HEK293 (cell line): ENCODE results near the gene DUS3L.

ENCODE experiments used
- CTCF ChIP-seq: fragments of 450-650 bp; formaldehyde crosslinking; IDR thresholded peaks from 2 replicates; pipeline ENCODE4 v1.5.1; 2016; ENCODE audit warnings: missing biosample characterization, missing genetic modification characterization
- SCRT2 ChIP-seq: fragments of 450-650 bp; formaldehyde crosslinking; IDR thresholded peaks from 2 replicates; pipeline ENCODE4 v1.5.1; 2016; ENCODE audit warnings: missing biosample characterization, missing genetic modification characterization
- SETDB1 ChIP-seq: IDR thresholded peaks from one replicate; pipeline ENCODE4 v1.6.1; 2017; ENCODE audit warnings: mild to moderate bottlenecking, low read length, moderate library complexity, mixed read lengths; ENCODE audit not compliant: insufficient read length
- ZBTB11 ChIP-seq: fragments of 450-650 bp; formaldehyde crosslinking; conservative IDR thresholded peaks from 2 replicates; pipeline ENCODE4 v1.5.1; 2016; ENCODE audit warnings: low read depth, missing biosample characterization, missing genetic modification characterization
- ZBTB20 ChIP-seq: fragments of 450-650 bp; formaldehyde crosslinking; IDR thresholded peaks from 2 replicates; pipeline ENCODE4 v1.5.1; 2016; ENCODE audit warnings: missing biosample characterization, missing genetic modification characterization
- ZBTB21 ChIP-seq: fragments of 450-650 bp; formaldehyde crosslinking; IDR thresholded peaks from 2 replicates; pipeline ENCODE4 v1.5.1; 2017; ENCODE audit warnings: missing biosample characterization, missing genetic modification characterization
- ZBTB7A ChIP-seq: fragments of 450-650 bp; formaldehyde crosslinking; IDR thresholded peaks from 2 replicates; pipeline ENCODE4 v1.5.1; 2016; ENCODE audit warnings: low read depth, missing biosample characterization, missing genetic modification characterization
- ZBTB8A ChIP-seq: fragments of 450-650 bp; formaldehyde crosslinking; IDR thresholded peaks from 2 replicates; pipeline ENCODE4 v1.5.1; 2016; ENCODE audit warnings: missing biosample characterization, missing genetic modification characterization
- ZNF133 ChIP-seq: fragments of 450-650 bp; formaldehyde crosslinking; IDR thresholded peaks from 2 replicates; pipeline ENCODE4 v1.5.1; 2016; ENCODE audit warnings: missing biosample characterization, missing genetic modification characterization
- ZNF138 ChIP-seq: fragments of 450-650 bp; formaldehyde crosslinking; IDR thresholded peaks from 2 replicates; pipeline ENCODE4 v1.5.1; 2016; ENCODE audit warnings: missing biosample characterization, missing genetic modification characterization, borderline replicate concordance
- ZNF184 ChIP-seq: fragments of 450-650 bp; IDR thresholded peaks from 2 replicates; pipeline ENCODE4 v1.5.1; 2018; ENCODE audit warnings: missing biosample characterization, mild to moderate bottlenecking, missing genetic modification characterization
- ZNF202 ChIP-seq: fragments of 450-650 bp; formaldehyde crosslinking; IDR thresholded peaks from 2 replicates; pipeline ENCODE4 v1.5.1; 2016; ENCODE audit warnings: missing biosample characterization, missing genetic modification characterization, borderline replicate concordance
- ZNF211 ChIP-seq: fragments of 450-650 bp; formaldehyde crosslinking; IDR thresholded peaks from 2 replicates; pipeline ENCODE4 v1.5.1; 2016; ENCODE audit warnings: low read depth, missing biosample characterization, missing genetic modification characterization
- ZNF335 ChIP-seq: fragments of 450-650 bp; formaldehyde crosslinking; conservative IDR thresholded peaks from 2 replicates; pipeline ENCODE4 v1.5.1; 2016; ENCODE audit warnings: missing biosample characterization, missing genetic modification characterization
- ZNF416 ChIP-seq: fragments of 450-650 bp; formaldehyde crosslinking; IDR thresholded peaks from 2 replicates; pipeline ENCODE4 v1.5.1; 2016; ENCODE audit warnings: missing biosample characterization, missing genetic modification characterization
- ZNF571 ChIP-seq: fragments of 450-650 bp; formaldehyde crosslinking; IDR thresholded peaks from 2 replicates; pipeline ENCODE4 v1.5.0; 2017; ENCODE audit warnings: missing biosample characterization, missing genetic modification characterization
- ZNF596 ChIP-seq: fragments of 450-650 bp; IDR thresholded peaks from 2 replicates; pipeline ENCODE4 v1.5.0; 2018; ENCODE audit warnings: missing biosample characterization, mild to moderate bottlenecking, missing genetic modification characterization, moderate library complexity
- ZNF621 ChIP-seq: fragments of 450-650 bp; formaldehyde crosslinking; IDR thresholded peaks from 2 replicates; pipeline ENCODE4 v1.5.1; 2017; ENCODE audit warnings: missing biosample characterization, missing genetic modification characterization
- ZNF626 ChIP-seq: fragments of 450-650 bp; sonication (Bioruptor Pico); formaldehyde crosslinking; IDR thresholded peaks from 2 replicates; pipeline ENCODE4 v1.5.1; 2018; ENCODE audit warnings: missing biosample characterization, missing genetic modification characterization, inconsistent platforms
- ZNF837 ChIP-seq: fragments of 450-650 bp; formaldehyde crosslinking; IDR thresholded peaks from 2 replicates; pipeline ENCODE4 v1.5.1; 2016; ENCODE audit warnings: missing biosample characterization, missing genetic modification characterization
- ZSCAN23 ChIP-seq: fragments of 450-650 bp; formaldehyde crosslinking; IDR thresholded peaks from 2 replicates; pipeline ENCODE4 v1.5.1; 2016; ENCODE audit warnings: missing biosample characterization, missing genetic modification characterization
- TF ChIP-seq, protein P1 (sequence below): fragments of 450-650 bp; formaldehyde crosslinking; IDR thresholded peaks from 2 replicates; pipeline ENCODE4 v1.5.1; 2017; ENCODE audit warnings: missing biosample characterization, missing genetic modification characterization
- TF ChIP-seq, protein P2 (sequence below): fragments of 450-650 bp; formaldehyde crosslinking; IDR thresholded peaks from 2 replicates; pipeline ENCODE4 v1.5.1; 2017; ENCODE audit warnings: missing biosample characterization, mild to moderate bottlenecking, missing genetic modification characterization, moderate library complexity
- TF ChIP-seq, protein P3 (sequence below): fragments of 450-650 bp; IDR thresholded peaks from 2 replicates; pipeline ENCODE4 v1.5.1; 2018; ENCODE audit warnings: missing biosample characterization, mild to moderate bottlenecking, missing genetic modification characterization
- TF ChIP-seq, protein P4 (sequence below): fragments of 450-650 bp; formaldehyde crosslinking; IDR thresholded peaks from 2 replicates; pipeline ENCODE4 v1.5.1; 2016; ENCODE audit warnings: missing biosample characterization, missing genetic modification characterization

The DUS3L gene

DNA sequence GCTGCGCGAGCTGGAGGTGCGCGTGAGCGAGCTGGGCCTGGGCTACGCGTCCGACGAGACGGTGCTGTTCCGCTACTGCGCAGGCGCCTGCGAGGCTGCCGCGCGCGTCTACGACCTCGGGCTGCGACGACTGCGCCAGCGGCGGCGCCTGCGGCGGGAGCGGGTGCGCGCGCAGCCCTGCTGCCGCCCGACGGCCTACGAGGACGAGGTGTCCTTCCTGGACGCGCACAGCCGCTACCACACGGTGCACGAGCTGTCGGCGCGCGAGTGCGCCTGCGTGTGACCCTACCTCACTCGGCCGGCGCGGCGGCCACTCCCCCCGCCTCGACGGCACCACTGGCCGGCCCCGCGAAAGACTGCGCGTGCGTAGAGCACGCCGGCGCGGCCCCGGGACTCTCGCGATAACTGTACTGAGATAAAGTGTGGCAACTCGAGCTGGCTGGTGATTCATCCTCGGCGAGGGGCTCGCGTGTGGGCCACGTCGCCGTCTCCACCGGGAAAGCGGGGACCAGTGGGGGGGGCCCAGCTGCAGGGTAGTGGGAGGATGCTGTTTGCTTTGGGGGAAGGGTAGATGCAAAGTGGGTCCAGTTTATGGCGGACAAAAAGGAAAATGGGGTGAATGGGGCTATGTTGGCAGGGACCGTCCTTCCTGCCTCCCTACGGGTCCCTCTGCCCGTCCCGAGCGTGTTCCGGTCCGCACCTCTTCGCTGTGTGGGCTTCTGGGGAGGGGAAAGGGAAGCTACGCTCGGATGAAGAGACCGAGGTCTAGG, 37.1 kb upstream of the DUS3L start (continued):
- TF ChIP-seq ZBTB11 (tag by site-specific recombination) (peak; percentile 67), ZSCAN23 (tag by site-specific recombination) (peak; percentile 73; the same call in 1 of the 2 replicates), SETDB1 (peak; percentile 35), SCRT2 (tag by site-specific recombination) (no peak), ZBTB7A (tag by site-specific recombination) (peak; percentile 84), ZBTB21 (tag by site-specific recombination) (no peak), ZNF416 (tag by site-specific recombination) (no peak), ZNF138 (tag by site-specific recombination) (no peak), ZNF133 (tag by site-specific recombination) (no peak), ZNF626 (tag by site-specific recombination) (no peak), ZNF335 (tag by site-specific recombination) (peak; percentile 39), ZNF837 (tag by site-specific recombination) (0 out of 2 replicates have a peak, but pooled peaks have one; percentile 40), ZNF571 (tag by site-specific recombination) (no peak), ZBTB8A (tag by site-specific recombination) (peak; percentile 58), ZNF621 (tag by site-specific recombination) (no peak), ZNF184 (tag by site-specific recombination) (no peak), ZBTB20 (tag by site-specific recombination) (peak; percentile 35; the same call in 1 of the 2 replicates), CTCF (tag by site-specific recombination) (no peak), ZNF596 (tag by site-specific recombination) (no peak), ZNF211 (tag by site-specific recombination) (no peak), ZNF202 (tag by site-specific recombination) (no peak)
- TF ChIP-seq, protein P1, sequence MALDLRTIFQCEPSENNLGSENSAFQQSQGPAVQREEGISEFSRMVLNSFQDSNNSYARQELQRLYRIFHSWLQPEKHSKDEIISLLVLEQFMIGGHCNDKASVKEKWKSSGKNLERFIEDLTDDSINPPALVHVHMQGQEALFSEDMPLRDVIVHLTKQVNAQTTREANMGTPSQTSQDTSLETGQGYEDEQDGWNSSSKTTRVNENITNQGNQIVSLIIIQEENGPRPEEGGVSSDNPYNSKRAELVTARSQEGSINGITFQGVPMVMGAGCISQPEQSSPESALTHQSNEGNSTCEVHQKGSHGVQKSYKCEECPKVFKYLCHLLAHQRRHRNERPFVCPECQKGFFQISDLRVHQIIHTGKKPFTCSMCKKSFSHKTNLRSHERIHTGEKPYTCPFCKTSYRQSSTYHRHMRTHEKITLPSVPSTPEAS: 0 out of 2 replicates have a peak, but pooled peaks have one; percentile 37
- TF ChIP-seq, protein P2, sequence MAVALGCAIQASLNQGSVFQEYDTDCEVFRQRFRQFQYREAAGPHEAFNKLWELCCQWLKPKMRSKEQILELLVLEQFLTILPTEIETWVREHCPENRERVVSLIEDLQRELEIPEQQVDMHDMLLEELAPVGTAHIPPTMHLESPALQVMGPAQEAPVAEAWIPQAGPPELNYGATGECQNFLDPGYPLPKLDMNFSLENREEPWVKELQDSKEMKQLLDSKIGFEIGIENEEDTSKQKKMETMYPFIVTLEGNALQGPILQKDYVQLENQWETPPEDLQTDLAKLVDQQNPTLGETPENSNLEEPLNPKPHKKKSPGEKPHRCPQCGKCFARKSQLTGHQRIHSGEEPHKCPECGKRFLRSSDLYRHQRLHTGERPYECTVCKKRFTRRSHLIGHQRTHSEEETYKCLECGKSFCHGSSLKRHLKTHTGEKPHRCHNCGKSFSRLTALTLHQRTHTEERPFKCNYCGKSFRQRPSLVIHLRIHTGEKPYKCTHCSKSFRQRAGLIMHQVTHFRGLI (tag by site-specific recombination): 0 out of 2 replicates have a peak, but pooled peaks have one; percentile 23
- TF ChIP-seq, protein P3, sequence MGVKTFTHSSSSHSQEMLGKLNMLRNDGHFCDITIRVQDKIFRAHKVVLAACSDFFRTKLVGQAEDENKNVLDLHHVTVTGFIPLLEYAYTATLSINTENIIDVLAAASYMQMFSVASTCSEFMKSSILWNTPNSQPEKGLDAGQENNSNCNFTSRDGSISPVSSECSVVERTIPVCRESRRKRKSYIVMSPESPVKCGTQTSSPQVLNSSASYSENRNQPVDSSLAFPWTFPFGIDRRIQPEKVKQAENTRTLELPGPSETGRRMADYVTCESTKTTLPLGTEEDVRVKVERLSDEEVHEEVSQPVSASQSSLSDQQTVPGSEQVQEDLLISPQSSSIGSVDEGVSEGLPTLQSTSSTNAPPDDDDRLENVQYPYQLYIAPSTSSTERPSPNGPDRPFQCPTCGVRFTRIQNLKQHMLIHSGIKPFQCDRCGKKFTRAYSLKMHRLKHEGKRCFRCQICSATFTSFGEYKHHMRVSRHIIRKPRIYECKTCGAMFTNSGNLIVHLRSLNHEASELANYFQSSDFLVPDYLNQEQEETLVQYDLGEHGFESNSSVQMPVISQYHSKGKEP (tag by site-specific recombination): 0 out of 2 replicates have a peak, but pooled peaks have one; percentile 6
- TF ChIP-seq, protein P4, sequence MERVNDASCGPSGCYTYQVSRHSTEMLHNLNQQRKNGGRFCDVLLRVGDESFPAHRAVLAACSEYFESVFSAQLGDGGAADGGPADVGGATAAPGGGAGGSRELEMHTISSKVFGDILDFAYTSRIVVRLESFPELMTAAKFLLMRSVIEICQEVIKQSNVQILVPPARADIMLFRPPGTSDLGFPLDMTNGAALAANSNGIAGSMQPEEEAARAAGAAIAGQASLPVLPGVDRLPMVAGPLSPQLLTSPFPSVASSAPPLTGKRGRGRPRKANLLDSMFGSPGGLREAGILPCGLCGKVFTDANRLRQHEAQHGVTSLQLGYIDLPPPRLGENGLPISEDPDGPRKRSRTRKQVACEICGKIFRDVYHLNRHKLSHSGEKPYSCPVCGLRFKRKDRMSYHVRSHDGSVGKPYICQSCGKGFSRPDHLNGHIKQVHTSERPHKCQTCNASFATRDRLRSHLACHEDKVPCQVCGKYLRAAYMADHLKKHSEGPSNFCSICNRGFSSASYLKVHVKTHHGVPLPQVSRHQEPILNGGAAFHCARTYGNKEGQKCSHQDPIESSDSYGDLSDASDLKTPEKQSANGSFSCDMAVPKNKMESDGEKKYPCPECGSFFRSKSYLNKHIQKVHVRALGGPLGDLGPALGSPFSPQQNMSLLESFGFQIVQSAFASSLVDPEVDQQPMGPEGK (tag by site-specific recombination): peak; percentile 98
